Omental fat pad (tissue), 4 donors: ENCODE data around the gene TMEM108. TPM values are rescaled to one million over a fixed set of nuclear protein-coding genes. Genes with fewer than 3 reads are reported as not detected.

Experiments used
- ATAC-seq: fragments of 150-250 bp; one replicate; pipeline ENCODE4 v1.9.1; 2016; ENCODE audit warnings: mild to moderate bottlenecking, moderate library complexity; ENCODE audit not compliant: low FRiP score
- DNase-seq: peaks from one replicate; pipeline ENCODE4 v3.0.0-alpha.2; 2019; ENCODE audit warnings: low spot score
- total RNA-seq, 4 donors: library from RNA; depleted of rRNA; stranded (reverse); fragments of >200 nt; gene quantifications; one replicate each; pipeline ENCODE4 v1.1.0, GENCODE V29; 2016
- TF ChIP-seq, protein P1 (sequence below), 3 donors: fragments of 450-650 bp; IDR thresholded peaks; one replicate each; pipeline ENCODE4 v1.5.1; 2016 to 2017; ENCODE audit warnings: antibody characterized with exemption in 3 of 3, mild to moderate bottlenecking in 3 of 3, moderate library complexity in 2 of 3

TMEM108 gene
- total RNA-seq, 4 donors from 2014 or later = 0.93 to 1.3 (median 0.96) TPM; not detected in 1

DNA sequence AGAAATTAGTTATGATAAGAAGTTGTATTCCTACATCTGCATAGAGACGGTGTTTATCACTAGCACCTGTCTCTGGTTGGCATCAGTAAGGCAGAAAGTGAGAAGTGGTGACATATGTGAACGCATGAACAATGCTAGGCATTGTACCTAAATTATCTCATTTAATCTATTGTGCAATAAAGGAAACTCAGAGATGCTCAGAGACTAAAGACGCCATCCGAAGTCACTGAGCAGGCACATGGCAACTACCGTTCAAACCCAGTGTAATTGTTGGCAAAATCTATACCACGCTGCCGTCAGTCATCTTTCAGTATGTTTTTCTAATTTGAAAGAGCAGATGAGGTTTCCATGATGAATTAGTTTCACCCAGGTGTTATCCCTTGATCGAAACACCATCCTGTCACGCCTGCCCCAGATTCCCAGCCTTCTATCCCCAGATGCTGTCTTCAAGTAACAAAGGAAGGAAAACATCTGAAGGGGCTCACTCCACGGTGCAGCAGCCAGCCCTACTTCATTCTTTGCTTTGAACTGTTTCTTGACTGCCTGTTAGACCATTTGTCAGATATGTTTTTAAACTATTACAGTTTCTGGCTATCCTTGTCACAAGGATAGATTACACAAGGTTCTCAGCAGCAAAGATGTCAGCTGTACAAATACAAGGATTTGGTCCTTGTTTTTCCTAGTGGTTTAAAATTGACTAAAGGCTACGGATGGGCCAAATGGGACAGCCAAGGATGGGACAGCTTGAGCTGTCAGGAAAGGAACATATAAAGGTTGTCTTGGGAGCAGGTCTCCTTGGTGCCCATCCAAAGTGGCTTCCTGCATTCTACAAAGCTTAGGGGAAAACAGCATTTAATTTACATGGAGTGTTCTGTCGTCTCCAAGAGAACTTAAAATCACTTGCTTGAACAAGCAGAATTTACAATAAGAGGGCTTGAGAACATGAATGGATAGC lies 99.1 kb downstream of the TMEM108 start:
- ATAC-seq = no peak
- no peak for DNase-seq
- TF ChIP-seq, protein P1, sequence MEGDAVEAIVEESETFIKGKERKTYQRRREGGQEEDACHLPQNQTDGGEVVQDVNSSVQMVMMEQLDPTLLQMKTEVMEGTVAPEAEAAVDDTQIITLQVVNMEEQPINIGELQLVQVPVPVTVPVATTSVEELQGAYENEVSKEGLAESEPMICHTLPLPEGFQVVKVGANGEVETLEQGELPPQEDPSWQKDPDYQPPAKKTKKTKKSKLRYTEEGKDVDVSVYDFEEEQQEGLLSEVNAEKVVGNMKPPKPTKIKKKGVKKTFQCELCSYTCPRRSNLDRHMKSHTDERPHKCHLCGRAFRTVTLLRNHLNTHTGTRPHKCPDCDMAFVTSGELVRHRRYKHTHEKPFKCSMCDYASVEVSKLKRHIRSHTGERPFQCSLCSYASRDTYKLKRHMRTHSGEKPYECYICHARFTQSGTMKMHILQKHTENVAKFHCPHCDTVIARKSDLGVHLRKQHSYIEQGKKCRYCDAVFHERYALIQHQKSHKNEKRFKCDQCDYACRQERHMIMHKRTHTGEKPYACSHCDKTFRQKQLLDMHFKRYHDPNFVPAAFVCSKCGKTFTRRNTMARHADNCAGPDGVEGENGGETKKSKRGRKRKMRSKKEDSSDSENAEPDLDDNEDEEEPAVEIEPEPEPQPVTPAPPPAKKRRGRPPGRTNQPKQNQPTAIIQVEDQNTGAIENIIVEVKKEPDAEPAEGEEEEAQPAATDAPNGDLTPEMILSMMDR (IDR thresholded peaks at IDR 0.05) = no peak

DNA sequence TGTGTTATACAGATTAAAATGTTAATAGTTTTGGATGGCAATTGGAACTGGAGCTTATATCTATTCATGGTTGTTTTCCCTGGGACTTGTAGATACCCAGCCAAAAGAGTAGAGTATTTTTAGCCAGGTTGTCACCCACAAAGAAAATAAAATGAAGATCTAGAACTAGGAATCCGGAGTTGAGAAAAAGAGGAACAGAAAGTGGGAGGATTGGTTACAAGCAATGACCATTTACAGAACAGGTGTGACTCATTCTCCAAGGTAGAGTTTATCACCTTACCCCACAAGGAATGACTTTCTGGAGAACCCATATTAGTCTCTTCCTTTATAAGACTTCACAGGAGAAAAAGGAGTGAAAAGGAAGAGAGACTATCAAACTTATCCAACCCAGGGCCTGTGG lies 99.8 kb downstream of the TMEM108 start:
- no peak for ATAC-seq
- TF ChIP-seq, protein P1 (IDR thresholded peaks at IDR 0.05) = no peak
- no peak for DNase-seq

DNA sequence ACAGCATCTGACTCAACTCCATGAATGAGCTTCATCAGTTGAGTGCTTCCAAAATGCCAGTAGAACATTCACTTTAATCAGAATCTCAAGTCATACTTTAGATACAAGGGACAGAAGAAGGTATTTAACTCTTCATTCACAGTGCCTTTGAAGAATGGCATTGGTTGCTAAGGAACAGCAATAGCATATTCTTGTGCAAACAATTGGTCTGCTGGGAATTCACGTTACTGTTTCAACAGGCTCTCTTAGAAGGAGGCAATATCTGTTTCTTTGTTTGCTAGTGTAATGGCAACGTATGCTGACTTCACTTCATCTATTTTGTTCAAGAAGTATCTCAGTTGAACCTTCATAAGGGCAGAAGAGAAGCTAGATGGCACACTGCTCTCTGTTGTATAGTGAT lies 113.9 kb downstream of the TMEM108 start:
- ATAC-seq (no peak), DNase-seq (no peak)
- TF ChIP-seq, protein P1 (IDR thresholded peaks at IDR 0.05) = no peak

DNA sequence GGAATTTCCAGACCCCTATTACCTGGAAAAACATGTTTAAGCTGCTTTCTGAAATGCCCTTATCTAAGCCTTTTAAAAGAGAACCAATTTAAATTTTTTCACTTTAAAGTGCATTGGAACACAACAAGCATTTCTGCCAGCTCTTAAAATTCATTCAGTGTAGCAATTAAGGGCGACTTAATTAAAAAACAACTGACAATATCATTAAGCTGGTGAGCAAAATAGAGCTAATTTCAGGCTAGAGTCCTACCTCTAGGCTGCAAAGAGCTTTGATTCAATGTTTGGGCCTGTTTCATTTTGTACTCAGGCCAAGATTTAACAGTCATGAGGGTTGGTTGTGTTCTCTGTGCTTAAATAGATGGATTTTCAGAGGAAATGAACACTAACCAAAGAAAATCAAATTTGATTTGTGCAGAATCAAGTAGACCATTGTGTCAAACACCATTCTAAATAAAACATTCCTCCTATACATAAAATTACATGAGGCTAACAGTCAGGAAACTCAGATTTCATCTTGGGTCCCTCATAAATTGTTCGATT lies 114.6 kb downstream of the TMEM108 start:
- DNase-seq = no peak
- no peak for ATAC-seq
- TF ChIP-seq, protein P1 (IDR thresholded peaks at IDR 0.05) = no peak

DNA sequence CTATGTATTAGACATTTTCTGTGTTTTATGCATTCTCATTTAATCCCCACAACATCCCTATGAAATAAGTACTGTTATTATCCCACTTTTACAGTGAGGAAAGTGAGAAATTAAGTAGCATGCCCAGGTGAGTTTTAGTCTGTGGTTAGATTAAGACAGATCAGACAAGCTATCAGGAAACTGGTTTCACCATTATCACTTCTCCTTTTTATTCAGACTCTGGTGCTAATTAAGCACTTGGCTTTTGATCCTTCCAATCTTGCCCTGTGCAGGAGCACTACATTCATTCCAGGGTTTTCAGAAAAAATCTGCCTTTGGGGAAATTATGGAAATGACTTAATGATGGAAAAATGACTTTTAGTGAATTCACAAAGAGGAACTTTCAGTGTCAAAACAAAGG lies 115.2 kb downstream of the TMEM108 start:
- DNase-seq (no peak), ATAC-seq (no peak)
- TF ChIP-seq, protein P1 (IDR thresholded peaks at IDR 0.05) = no peak

DNA sequence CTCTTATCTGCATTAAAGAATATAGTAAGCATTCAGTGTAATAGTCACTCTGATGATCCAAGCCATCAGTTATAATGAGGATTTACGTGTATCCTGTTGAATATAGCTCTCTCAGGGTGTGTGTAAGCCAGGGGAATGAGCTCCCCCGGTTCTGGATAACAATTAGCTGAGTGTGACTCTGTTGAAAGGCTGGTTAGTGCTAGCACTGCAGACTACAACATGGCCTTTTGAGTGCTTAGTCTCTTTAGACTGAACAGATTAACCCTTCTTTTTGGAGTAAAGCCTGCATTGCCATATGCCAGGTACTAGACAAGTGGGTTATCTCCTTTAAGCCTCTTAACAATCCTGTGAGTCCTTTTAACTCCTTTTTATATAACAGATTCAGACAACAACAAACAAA lies 119.5 kb downstream of the TMEM108 start:
- no peak for ATAC-seq
- TF ChIP-seq, protein P1 (IDR thresholded peaks at IDR 0.05) = no peak

More for the DNA sequence above, 119.5 kb downstream of the TMEM108 start:
- no peak for DNase-seq
